GM19467 (cell line): ENCODE data around the gene MYO1B.

ENCODE experiments used
- ATAC-seq: cut with Tn5 transposase; IDR thresholded peaks from one replicate; pipeline ENCODE4 v1.9.1; 2021; ENCODE audit warnings: mild to moderate bottlenecking, moderate library complexity; ENCODE audit not compliant: unreplicated experiment

The MYO1B gene

DNA sequence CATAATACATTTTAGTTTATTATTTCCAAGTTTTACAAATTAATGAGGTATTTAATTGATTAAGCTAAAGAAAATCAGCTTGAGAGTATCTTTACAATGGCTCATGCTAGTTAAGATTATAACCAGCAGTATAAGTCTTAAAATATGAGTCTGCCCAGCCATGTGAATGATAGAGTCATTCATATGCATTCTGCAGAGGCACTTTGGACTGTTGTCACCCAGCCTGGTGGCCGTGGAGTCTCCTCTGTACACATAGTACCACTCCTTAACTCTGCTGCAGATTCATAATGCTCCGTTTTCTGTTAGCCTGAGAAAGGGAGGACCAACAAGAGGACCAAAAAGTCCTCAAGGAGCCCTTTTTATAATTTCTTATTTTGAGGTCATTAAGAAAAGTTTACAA, 148.8 kb downstream of the MYO1B start:
- ATAC-seq: no peak

DNA sequence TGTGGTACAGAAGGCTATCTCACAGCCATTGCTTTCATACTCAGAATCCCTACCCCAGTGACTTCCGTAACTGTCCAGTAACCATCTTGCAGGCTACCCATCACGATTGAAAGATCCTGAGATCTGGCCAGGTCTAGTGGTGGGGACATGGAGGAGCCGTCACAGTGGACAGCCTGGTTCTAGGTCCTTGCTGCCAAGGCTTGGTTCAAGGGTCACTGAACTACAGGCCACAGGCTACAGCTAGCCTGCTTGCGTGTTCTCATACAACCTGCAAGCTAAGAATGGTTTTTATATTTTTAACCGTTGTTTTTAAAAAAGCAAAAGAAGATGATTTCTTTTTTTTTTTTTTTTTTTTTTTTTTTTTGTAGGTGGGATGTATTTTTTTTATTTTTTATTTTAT, 151.6 kb downstream of the MYO1B start:
- ATAC-seq: no peak

DNA sequence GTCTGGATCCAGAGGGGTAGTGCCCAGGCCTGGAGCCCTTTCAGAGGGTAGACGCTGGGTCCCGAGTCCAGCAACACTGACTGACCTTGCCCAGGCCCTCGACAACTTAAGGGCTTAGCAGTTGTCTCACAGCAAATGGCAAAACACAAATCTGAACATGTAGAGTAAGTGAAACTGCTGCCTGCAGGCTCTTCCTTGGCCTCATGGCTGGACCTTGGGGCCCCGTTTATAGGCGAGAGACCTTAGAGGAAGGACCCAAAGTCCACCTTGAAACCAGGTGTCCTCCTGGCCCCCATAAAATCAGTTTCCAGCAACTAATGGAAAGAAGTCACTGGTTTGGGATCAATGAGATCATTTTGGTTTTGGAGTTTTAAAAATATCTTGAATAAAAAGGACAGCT, 154.4 kb downstream of the MYO1B start:
- no peak for ATAC-seq

- ATAC-seq: no peak
Measured at GRCh38 chr2:191401287-191401686, 156.1 kb downstream of the MYO1B start.

GRCh38 chr2:191402966-191403565, 157.9 kb downstream of the MYO1B start:
- ATAC-seq: no peak

DNA sequence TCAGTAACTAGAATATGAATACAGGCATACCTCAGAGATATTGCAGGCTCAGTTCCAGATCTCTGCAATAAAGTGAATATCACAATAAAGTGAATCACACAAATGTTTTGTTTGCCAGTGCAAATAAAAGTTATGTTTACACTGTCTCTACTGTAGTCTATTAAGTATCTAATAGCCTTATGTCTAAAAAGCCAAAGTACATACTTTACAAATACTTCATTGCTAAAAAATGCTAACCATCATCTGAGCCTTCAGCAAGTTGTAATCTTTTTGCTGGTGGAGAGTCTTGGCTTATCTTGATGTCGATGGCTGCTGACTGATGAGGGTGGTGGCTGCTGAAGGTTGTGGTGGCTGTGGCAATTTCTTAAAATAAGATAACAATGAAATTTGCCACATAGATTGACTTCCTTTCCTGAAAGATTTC, 159.4 kb downstream of the MYO1B start:
- no peak for ATAC-seq

GRCh38 chr2:191405546-191405945, 160.3 kb downstream of the MYO1B start:
- ATAC-seq: no peak

- no peak for ATAC-seq
Measured at GRCh38 chr2:191410646-191411436, 165.6 kb downstream of the MYO1B start.

- ATAC-seq: no peak
Measured at GRCh38 chr2:191411472-191411871, 166.3 kb downstream of the MYO1B start.

DNA sequence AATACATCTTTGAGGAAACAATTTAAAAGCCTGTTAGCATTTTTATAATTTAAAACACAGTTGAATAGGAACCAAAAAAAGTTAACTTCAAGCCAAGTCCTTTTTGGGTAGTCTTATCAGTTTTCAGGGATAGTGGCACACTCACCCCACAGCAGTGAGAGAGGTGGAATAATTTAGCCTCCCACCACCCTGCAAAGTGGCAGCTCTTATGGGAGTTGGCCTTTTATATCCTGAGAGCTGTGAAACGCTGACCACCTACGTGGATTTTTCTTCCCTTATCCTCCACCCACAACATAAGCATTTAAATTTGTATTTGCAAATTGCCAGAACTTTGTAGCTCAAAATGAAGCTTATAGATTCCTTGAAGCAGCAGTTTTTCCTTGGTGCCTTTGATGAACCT, 167.1 kb downstream of the MYO1B start:
- no peak for ATAC-seq

- ATAC-seq: no peak
Measured at GRCh38 chr2:191415101-191415500, 169.9 kb downstream of the MYO1B start.

- ATAC-seq: no peak
Measured at GRCh38 chr2:191415858-191416257, 170.7 kb downstream of the MYO1B start.

GRCh38 chr2:191417746-191418145, 172.5 kb downstream of the MYO1B start:
- no peak for ATAC-seq

DNA sequence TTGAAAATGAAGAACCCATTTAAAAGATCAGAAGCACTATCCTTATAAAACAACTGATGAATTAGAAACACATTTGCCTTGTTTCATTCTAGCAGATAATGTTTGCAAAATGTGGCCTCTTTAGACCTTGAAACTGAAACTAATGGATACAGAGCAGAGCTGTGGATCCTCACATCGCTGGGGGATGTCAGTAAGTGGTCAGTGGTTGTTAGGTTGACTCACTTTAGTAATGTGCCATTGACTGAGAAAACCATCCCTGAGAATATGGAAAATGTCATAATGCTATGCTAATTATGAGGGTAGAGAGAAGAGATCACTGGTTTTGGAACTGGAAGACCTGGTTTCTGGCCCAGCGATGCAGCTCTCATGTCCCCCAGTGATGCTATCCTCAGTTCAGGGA, 176.7 kb downstream of the MYO1B start:
- ATAC-seq: no peak

DNA sequence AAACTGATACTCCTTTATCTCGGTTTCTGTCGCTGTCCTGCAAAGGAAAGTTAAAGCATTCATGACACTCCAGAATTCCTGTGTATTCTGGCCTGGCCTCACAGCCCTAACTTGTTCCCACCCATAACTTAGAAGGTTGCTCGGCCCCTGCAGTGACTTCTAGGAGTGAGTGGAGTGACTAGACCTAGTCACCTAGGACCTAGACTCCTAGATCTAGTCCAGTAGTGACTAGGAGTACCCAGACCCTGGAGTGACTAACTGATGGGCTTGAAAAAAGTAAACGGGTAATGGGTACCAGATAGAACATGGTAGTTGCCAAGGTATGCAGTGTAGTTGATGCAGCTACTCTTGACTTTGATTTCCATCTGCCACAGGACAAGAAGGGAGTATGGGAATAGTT, 181.8 kb downstream of the MYO1B start:
- ATAC-seq: no peak

- ATAC-seq: no peak
Measured at GRCh38 chr2:191428141-191428540, 182.9 kb downstream of the MYO1B start.

DNA sequence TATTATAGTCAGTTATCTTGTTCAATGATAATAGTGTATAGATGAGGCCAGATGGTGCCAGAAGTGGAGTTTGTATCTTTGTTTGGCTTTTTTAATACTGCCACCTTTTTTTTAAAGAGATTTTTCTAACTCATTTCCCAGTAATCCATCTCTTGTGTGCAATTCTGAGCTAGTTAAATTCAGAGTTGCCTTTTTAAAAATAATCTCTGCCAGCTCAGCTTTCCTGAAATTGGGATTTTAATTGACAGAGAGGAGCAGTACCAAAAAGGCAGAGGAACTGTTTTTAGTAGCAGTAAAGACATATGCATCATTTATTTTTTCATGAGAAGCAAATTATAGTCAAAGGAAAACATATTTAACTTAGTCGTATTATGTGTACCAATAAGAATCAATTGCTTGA, 185.3 kb downstream of the MYO1B start:
- no peak for ATAC-seq

DNA sequence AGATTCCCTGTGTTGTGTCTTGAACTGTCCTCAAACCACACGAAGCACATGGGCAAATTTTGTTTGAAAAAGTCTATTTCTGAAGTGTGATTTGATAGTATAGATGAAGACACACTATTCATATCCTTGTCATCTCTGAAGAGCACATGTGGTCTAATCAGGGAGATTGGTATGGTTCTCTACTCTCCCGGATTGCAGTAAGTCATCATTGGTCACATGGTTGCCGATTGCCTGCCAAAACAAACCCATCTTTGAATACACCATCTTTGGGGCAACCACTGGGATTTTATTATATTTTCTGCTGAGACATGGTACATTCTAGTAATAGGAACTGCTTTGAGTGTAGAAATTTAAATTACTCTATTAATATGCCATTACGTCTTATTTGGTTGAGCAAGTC, 186.9 kb downstream of the MYO1B start:
- no peak for ATAC-seq

- ATAC-seq: no peak
Measured at GRCh38 chr2:191434072-191434471, 188.9 kb downstream of the MYO1B start.

DNA sequence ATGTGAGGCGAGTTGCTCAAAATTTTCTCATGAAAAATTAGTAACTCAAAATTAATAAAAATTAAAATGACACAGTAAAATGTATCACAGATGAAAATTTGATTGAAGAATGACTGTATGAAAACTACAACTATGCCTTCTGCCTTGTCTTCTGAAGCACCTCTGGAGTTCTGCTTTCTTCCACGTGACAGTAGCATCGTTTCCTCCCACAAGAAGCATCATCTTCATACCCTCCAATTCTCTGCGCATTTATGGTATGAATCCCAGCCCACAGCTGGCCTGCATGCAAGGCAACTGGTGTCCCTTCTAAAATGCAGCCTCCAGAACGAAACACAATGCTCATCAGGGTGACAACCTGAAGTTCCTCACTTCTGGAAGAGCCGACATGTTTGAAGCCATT, 189.9 kb downstream of the MYO1B start:
- no peak for ATAC-seq

DNA sequence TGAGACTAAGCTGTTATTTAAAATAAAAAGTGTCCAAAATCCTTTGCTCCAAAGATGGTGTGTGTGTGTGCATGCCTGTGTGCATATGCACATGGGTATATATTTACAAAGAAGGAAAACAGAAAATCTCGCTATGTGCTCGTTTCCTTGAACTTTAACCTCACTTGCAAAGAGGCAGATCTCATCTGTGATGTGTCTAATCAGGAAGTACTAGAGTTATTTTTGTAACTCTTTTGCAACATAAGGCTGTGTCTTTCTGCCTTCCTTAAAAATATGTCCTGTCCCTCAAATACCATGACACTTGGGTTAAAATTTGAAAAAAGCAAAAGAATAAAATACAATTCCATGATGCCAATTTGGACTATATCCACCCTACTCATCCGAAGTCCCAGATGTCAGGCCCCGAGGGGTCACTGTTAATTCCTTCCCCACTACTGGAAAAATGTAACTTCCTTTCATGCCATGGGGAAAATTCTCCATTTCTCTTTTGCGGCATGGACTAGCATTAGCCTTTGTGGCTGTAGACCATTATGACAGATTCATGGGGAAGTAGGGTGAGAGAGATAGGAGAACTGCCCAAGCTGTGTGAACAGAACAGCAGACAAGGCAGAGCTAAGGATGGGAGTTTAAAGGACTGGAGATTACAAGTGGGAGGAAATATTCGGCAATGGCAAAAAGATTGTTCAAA, 191.3 kb downstream of the MYO1B start:
- ATAC-seq: no peak

DNA sequence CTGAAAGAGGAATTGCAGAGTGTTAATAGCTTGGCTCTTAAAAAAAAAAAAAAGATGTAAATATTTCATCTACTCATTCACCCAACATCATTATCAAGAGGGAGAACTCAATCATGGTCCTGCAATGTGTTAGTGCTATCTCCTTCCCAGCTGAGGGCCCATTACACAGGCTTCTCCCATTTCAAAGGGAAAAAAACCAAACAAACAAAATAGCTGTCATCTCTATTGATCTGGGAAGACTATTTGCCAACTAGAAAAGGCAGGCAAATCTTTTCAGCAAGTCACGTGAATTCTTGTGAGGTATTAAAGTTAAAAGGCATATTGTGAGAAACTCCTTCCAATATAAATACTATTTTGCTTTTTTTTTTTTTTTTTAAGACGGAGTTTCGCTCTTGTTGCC, 194.3 kb downstream of the MYO1B start:
- ATAC-seq: no peak
